K562 (cell line): ENCODE data around the gene OBP2A.

ENCODE experiments used
- TF ChIP-seq, protein P1 (sequence below): fragments of 250-450 bp; sonication (Bioruptor Pico); IDR thresholded peaks from 2 replicates; pipeline ENCODE4 v1.5.0; 2022; ENCODE audit warnings: mild to moderate bottlenecking
- TF ChIP-seq, protein P2 (sequence below): sonication (generic); formaldehyde crosslinking; IDR thresholded peaks from 2 replicates; pipeline ENCODE4 v1.8.1; 2023; ENCODE audit warnings: mild to moderate bottlenecking, missing genetic modification reagents

DNA sequence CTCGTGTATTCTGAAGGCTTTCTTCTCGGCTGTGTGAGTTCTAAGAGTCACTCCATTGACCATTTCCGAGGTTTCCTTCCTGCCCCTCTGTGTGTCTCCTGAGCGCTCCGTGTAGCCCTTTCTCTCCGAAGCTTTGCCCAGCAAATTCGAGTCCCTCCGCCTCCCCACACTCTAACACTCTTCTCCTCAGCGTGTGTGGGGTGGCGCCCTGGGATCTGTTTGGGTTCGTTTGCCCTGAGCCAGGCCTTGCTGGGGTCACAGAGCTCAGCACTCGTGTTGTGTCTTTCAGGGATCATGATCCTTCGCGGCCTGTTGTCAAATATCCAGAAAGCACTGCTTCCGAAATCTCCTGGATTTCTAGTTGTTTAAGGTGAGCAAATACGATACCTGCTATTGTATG, 10.0 kb downstream of the OBP2A start:
- TF ChIP-seq, protein P1, sequence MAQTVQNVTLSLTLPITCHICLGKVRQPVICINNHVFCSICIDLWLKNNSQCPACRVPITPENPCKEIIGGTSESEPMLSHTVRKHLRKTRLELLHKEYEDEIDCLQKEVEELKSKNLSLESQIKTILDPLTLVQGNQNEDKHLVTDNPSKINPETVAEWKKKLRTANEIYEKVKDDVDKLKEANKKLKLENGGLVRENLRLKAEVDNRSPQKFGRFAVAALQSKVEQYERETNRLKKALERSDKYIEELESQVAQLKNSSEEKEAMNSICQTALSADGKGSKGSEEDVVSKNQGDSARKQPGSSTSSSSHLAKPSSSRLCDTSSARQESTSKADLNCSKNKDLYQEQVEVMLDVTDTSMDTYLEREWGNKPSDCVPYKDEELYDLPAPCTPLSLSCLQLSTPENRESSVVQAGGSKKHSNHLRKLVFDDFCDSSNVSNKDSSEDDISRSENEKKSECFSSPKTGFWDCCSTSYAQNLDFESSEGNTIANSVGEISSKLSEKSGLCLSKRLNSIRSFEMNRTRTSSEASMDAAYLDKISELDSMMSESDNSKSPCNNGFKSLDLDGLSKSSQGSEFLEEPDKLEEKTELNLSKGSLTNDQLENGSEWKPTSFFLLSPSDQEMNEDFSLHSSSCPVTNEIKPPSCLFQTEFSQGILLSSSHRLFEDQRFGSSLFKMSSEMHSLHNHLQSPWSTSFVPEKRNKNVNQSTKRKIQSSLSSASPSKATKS (CRISPR knock-in tag): no peak
- TF ChIP-seq, protein P2, sequence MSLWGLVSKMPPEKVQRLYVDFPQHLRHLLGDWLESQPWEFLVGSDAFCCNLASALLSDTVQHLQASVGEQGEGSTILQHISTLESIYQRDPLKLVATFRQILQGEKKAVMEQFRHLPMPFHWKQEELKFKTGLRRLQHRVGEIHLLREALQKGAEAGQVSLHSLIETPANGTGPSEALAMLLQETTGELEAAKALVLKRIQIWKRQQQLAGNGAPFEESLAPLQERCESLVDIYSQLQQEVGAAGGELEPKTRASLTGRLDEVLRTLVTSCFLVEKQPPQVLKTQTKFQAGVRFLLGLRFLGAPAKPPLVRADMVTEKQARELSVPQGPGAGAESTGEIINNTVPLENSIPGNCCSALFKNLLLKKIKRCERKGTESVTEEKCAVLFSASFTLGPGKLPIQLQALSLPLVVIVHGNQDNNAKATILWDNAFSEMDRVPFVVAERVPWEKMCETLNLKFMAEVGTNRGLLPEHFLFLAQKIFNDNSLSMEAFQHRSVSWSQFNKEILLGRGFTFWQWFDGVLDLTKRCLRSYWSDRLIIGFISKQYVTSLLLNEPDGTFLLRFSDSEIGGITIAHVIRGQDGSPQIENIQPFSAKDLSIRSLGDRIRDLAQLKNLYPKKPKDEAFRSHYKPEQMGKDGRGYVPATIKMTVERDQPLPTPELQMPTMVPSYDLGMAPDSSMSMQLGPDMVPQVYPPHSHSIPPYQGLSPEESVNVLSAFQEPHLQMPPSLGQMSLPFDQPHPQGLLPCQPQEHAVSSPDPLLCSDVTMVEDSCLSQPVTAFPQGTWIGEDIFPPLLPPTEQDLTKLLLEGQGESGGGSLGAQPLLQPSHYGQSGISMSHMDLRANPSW (CRISPR knock-in tag): no peak
